AG04450 (cell line): ENCODE results near the gene U2AF1. TPM values are rescaled to one million over a fixed set of nuclear protein-coding genes. Genes with fewer than 3 reads are reported as not detected.
"Not testable (repeated sequence)": the region's sequence is repeated elsewhere in the genome, so short reads cannot be mapped to it uniquely, and the experiment has no call there.

Experiments used
- CTCF ChIA-PET: fragments of 300-600, 350-600 bp; formaldehyde crosslinking; extraction: SDS; loops from one replicate; lab custom pipeline; 2022; ENCODE audit warnings: antibody characterized with exemption, inconsistent platforms; lab: Charles Lee
- POLR2A ChIA-PET: fragments of 350-600 bp; formaldehyde crosslinking; extraction: SDS; loops from one replicate; lab custom pipeline; 2021; ENCODE audit warnings: antibody characterized with exemption, inconsistent platforms; lab: Yijun Ruan, JAX
- DNase-seq: peaks from one replicate; pipeline ENCODE4 v3.0.0-alpha.2; 2011; ENCODE audit warnings: low read depth, low spot score
- H3K27ac ChIP-seq: one replicate; pipeline ENCODE4 v1.5.1; 2012; ENCODE audit warnings: low read depth, low read length, control low read depth
- H3K27me3 ChIP-seq: one replicate; pipeline ENCODE4 v1.6.0; 2012; ENCODE audit warnings: low read length; ENCODE audit not compliant: control insufficient read depth, insufficient read depth
- H3K4me3 ChIP-seq: 2 replicates; pipeline ENCODE4 v1.5.1; 2011; ENCODE audit warnings: mild to moderate bottlenecking, low read depth, low read length, control low read depth
- H3K9me3 ChIP-seq: 2 replicates; pipeline ENCODE4 v1.5.1; 2012; ENCODE audit warnings: low read length; ENCODE audit not compliant: control insufficient read depth, insufficient read depth
- polyA plus RNA-seq: library from polyadenylated mRNA; depleted of rRNA; stranded (reverse); fragments of >200 nt; gene quantifications from 2 replicates; pipeline ENCODE4 v1.2.3, GENCODE V29; 2011

U2AF1 gene
- polyA plus RNA-seq, 1 experiment, result 56.9 TPM

GRCh38 chr21:43108177-43108576 is 807 bp upstream of the U2AF1 start:
- DNase-seq, H3K9me3 ChIP-seq, H3K27me3 ChIP-seq, H3K27ac ChIP-seq, CTCF ChIA-PET, H3K4me3 ChIP-seq, POLR2A ChIA-PET: not testable (repeated sequence)

GRCh38 chr21:43107794-43108137 is 396 bp upstream of the U2AF1 start:
- H3K27ac ChIP-seq, DNase-seq, H3K9me3 ChIP-seq, POLR2A ChIA-PET, H3K27me3 ChIP-seq, CTCF ChIA-PET, H3K4me3 ChIP-seq: not testable (repeated sequence)

GRCh38 chr21:43104642-43105041 is 2.7 kb downstream of the U2AF1 start:
- H3K4me3 ChIP-seq, H3K9me3 ChIP-seq, POLR2A ChIA-PET, H3K27ac ChIP-seq, H3K27me3 ChIP-seq, DNase-seq, CTCF ChIA-PET: not testable (repeated sequence)

- H3K9me3 ChIP-seq, CTCF ChIA-PET, H3K27ac ChIP-seq, H3K27me3 ChIP-seq, H3K4me3 ChIP-seq, DNase-seq, POLR2A ChIA-PET: not testable (repeated sequence)
Observed at GRCh38 chr21:43102281-43102680, 5.1 kb downstream of the U2AF1 start.

- H3K27ac ChIP-seq, CTCF ChIA-PET, POLR2A ChIA-PET, H3K9me3 ChIP-seq, DNase-seq, H3K27me3 ChIP-seq, H3K4me3 ChIP-seq: not testable (repeated sequence)
Observed at GRCh38 chr21:43101676-43102075, 5.7 kb downstream of the U2AF1 start.

GRCh38 chr21:43101000-43101399 is 6.4 kb downstream of the U2AF1 start:
- H3K9me3 ChIP-seq, POLR2A ChIA-PET, CTCF ChIA-PET, H3K27ac ChIP-seq, DNase-seq, H3K27me3 ChIP-seq, H3K4me3 ChIP-seq: not testable (repeated sequence)

- DNase-seq, POLR2A ChIA-PET, H3K27me3 ChIP-seq, H3K9me3 ChIP-seq, H3K4me3 ChIP-seq, H3K27ac ChIP-seq, CTCF ChIA-PET: not testable (repeated sequence)
Observed at GRCh38 chr21:43091979-43092614, 15.3 kb downstream of the U2AF1 start.

- H3K27me3 ChIP-seq, CTCF ChIA-PET, H3K9me3 ChIP-seq, H3K27ac ChIP-seq, DNase-seq, POLR2A ChIA-PET, H3K4me3 ChIP-seq: not testable (repeated sequence)
Observed at GRCh38 chr21:43090947-43091346, 16.4 kb downstream of the U2AF1 start.

- H3K9me3 ChIP-seq, H3K27ac ChIP-seq, CTCF ChIA-PET, H3K4me3 ChIP-seq, DNase-seq, H3K27me3 ChIP-seq, POLR2A ChIA-PET: not testable (repeated sequence)
Observed at GRCh38 chr21:43089463-43089862, 17.9 kb downstream of the U2AF1 start.

- DNase-seq, POLR2A ChIA-PET, H3K27me3 ChIP-seq, H3K4me3 ChIP-seq, H3K9me3 ChIP-seq, CTCF ChIA-PET, H3K27ac ChIP-seq: not testable (repeated sequence)
Observed at GRCh38 chr21:43082587-43083300, 24.6 kb downstream of the U2AF1 start.

GRCh38 chr21:43076643-43077042 is 30.7 kb downstream of the U2AF1 start:
- CTCF ChIA-PET, H3K27me3 ChIP-seq, POLR2A ChIA-PET, H3K9me3 ChIP-seq, H3K27ac ChIP-seq, DNase-seq, H3K4me3 ChIP-seq: not testable (repeated sequence)

GRCh38 chr21:43076023-43076637 is 31.2 kb downstream of the U2AF1 start:
- H3K9me3 ChIP-seq, DNase-seq, POLR2A ChIA-PET, H3K27ac ChIP-seq, H3K27me3 ChIP-seq, CTCF ChIA-PET, H3K4me3 ChIP-seq: not testable (repeated sequence)
